Neural crest cell (in vitro differentiated cells): ENCODE measurements around the gene NIPBL. TPM values are rescaled to one million over a fixed set of nuclear protein-coding genes. Genes with fewer than 3 reads are reported as not detected.

Source experiments
- DNase-seq: peaks from one replicate; pipeline ENCODE4 v3.0.0; 2021; ENCODE audit warnings: low read depth, mixed read lengths, low spot score
- H3K27ac Mint-ChIP-seq: one replicate; pipeline ENCODE4 v1.8.0; 2021; ENCODE audit warnings: mild to moderate bottlenecking, mixed read lengths; ENCODE audit not compliant: unreplicated experiment
- H3K27me3 Mint-ChIP-seq: 2 replicates; pipeline ENCODE4 v1.8.0; 2021; ENCODE audit warnings: low read depth, mild to moderate bottlenecking, mixed read lengths
- H3K36me3 Mint-ChIP-seq: 2 replicates; pipeline ENCODE4 v1.8.0; 2021; ENCODE audit warnings: low read depth, mild to moderate bottlenecking, mixed read lengths
- H3K4me1 Mint-ChIP-seq: 2 replicates; pipeline ENCODE4 v1.8.0; 2021; ENCODE audit warnings: mixed read lengths
- H3K4me3 Mint-ChIP-seq: one replicate; pipeline ENCODE4 v1.8.0; 2021; ENCODE audit warnings: mild to moderate bottlenecking, mixed read lengths
- H3K9me3 Mint-ChIP-seq: 2 replicates; pipeline ENCODE4 v1.8.0; 2021; ENCODE audit warnings: mixed read lengths
- CTCF ChIP-seq: fragments of 200-600 bp; sonication (generic); conservative IDR thresholded peaks from 2 replicates; pipeline ENCODE4 v1.5.0; 2021; ENCODE audit warnings: antibody characterized with exemption, mild to moderate bottlenecking
- total RNA-seq: library from RNA; stranded (reverse); gene quantifications from 2 replicates; pipeline ENCODE4 v1.2.1, GENCODE V29; 2021

Gene NIPBL
- total RNA-seq, 1 donor from 2014 or later: 66.3 TPM

- DNase-seq: no peak
- H3K27ac Mint-ChIP-seq: no peak overlapping the region
These were observed 82.0 kb downstream of the NIPBL start for GRCh38 chr5:36958612-36959011.

GRCh38 chr5:36965179-36965578 is 88.6 kb downstream of the NIPBL start:
- no peak for DNase-seq
- no peaks in the 10 kb centered on the region for H3K27me3 Mint-ChIP-seq
- H3K4me3 Mint-ChIP-seq: no peak overlapping the region
- no peaks in the 10 kb centered on the region for H3K9me3 Mint-ChIP-seq
- TF ChIP-seq CTCF: no peak
- H3K36me3 Mint-ChIP-seq: peaks cover 14% of the 10 kb centered on the region
- no peak overlapping the region for H3K27ac Mint-ChIP-seq
- H3K4me1 Mint-ChIP-seq: no peaks in the 10 kb centered on the region

More at GRCh38 chr5:36958612-36959011, 82.0 kb downstream of the NIPBL start:
- Mint-ChIP-seq H3K27me3 (no peaks in the 10 kb centered on the region), H3K36me3 (peaks cover 3% of the 10 kb centered on the region), H3K9me3 (no peaks in the 10 kb centered on the region), H3K4me1 (no peaks in the 10 kb centered on the region), H3K4me3 (no peak overlapping the region)
- TF ChIP-seq CTCF: no peak

GRCh38 chr5:36969700-36970395 is 93.3 kb downstream of the NIPBL start:
- Mint-ChIP-seq H3K36me3 (peaks cover 9% of the 10 kb centered on the region), H3K27ac (no peak overlapping the region), H3K4me3 (no peak overlapping the region), H3K4me1 (no peaks in the 10 kb centered on the region), H3K9me3 (no peaks in the 10 kb centered on the region), H3K27me3 (no peaks in the 10 kb centered on the region)
- TF ChIP-seq CTCF: no peak
- DNase-seq: no peak

- H3K9me3 Mint-ChIP-seq: peaks cover 15% of the 10 kb centered on the region
- no peak for TF ChIP-seq CTCF
- no peaks in the 10 kb centered on the region for H3K4me1 Mint-ChIP-seq
- no peak overlapping the region for H3K4me3 Mint-ChIP-seq
- no peak for DNase-seq
- no peaks in the 10 kb centered on the region for H3K27me3 Mint-ChIP-seq
- peaks cover 43% of the 10 kb centered on the region for H3K36me3 Mint-ChIP-seq
- no peak overlapping the region for H3K27ac Mint-ChIP-seq
These were observed 101.6 kb downstream of the NIPBL start for GRCh38 chr5:36978196-36978595.

- peaks cover 15% of the 10 kb centered on the region for H3K9me3 Mint-ChIP-seq
- no peak for DNase-seq
- H3K27ac Mint-ChIP-seq: no peak overlapping the region
- no peaks in the 10 kb centered on the region for H3K27me3 Mint-ChIP-seq
- TF ChIP-seq CTCF: no peak
- no peak overlapping the region for H3K4me3 Mint-ChIP-seq
- H3K36me3 Mint-ChIP-seq: peaks cover 41% of the 10 kb centered on the region
- H3K4me1 Mint-ChIP-seq: no peaks in the 10 kb centered on the region
These were observed 105.6 kb downstream of the NIPBL start for GRCh38 chr5:36982146-36982545.
